ENCODE data around the gene GNAQ.

DNA sequence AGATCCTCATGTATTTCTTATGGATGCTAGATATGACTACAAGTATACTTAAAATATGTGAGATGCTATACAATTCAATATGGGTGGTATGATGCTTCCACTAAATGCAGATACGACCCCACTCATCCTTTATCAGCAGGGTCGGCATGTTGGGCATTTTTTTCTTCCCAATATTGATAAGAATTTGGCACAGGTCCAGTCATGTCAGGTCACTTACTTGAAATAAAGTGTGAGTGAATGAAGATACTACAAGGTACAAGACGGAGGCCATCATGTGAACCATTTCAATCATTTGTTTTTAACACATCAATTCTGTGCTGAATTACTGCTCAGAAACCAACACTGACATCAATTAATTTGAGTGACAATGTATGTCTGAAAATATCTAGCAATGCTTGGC is 236.6 kb downstream of the GNAQ start:
- TF ChIP-seq CTCF (IDR thresholded peaks at IDR 0.05; ENCODE audit: low read depth, low read length) (no peak), POLR2A (IDR thresholded peaks at IDR 0.05; ENCODE audit: extremely low read depth, insufficient read length) (no peak), MYC (IDR thresholded peaks at IDR 0.05; ENCODE audit: low read depth, low read length) (no peak), MAX (IDR thresholded peaks at IDR 0.05; ENCODE audit: low read depth, low read length) (no peak)
